ENCODE data around the gene HSPA1L.
"Not testable (repeated sequence)": the region's sequence is repeated elsewhere in the genome, so short reads cannot be mapped to it uniquely, and the experiment has no call there.

GRCh38 chr6:31851980-31852718 lies 37.1 kb upstream of the HSPA1L start:
- TF ChIP-seq, protein P1, sequence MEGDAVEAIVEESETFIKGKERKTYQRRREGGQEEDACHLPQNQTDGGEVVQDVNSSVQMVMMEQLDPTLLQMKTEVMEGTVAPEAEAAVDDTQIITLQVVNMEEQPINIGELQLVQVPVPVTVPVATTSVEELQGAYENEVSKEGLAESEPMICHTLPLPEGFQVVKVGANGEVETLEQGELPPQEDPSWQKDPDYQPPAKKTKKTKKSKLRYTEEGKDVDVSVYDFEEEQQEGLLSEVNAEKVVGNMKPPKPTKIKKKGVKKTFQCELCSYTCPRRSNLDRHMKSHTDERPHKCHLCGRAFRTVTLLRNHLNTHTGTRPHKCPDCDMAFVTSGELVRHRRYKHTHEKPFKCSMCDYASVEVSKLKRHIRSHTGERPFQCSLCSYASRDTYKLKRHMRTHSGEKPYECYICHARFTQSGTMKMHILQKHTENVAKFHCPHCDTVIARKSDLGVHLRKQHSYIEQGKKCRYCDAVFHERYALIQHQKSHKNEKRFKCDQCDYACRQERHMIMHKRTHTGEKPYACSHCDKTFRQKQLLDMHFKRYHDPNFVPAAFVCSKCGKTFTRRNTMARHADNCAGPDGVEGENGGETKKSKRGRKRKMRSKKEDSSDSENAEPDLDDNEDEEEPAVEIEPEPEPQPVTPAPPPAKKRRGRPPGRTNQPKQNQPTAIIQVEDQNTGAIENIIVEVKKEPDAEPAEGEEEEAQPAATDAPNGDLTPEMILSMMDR (IDR thresholded peaks at IDR 0.05), result not testable (repeated sequence)
- not testable (repeated sequence) for TF ChIP-seq POLR2A (IDR thresholded peaks at IDR 0.05)

All from lower leg skin (tissue), 3 donors.